ENCODE results near the gene SYNE1.

GRCh38 chr6:152420696-152421095 is 216.5 kb downstream of the SYNE1 start:
- TF ChIP-seq CTCF (IDR thresholded peaks at IDR 0.05) (no peak), POLR2A (IDR thresholded peaks at IDR 0.05) (no peak)
